Keratinocyte (primary cell): ENCODE measurements around the gene SNCAIP. TPM values are rescaled to one million over a fixed set of nuclear protein-coding genes. Genes with fewer than 3 reads are reported as not detected.

Experiments
- DNase-seq: peaks from one replicate; pipeline ENCODE4 v3.0.0-alpha.2; 2011; ENCODE audit warnings: low read depth, missing footprints, low spot score
- FAIRE-seq: peaks from 2 replicates; lab custom pipeline; 2011; peaks lifted over from hg19 to GRCh38; lab: Jason Lieb, UNC
- H2AFZ ChIP-seq: 2 replicates; pipeline ENCODE4 v1.6.0; 2012; ENCODE audit warnings: low read length, control low read depth, inconsistent platforms; ENCODE audit not compliant: control insufficient read depth
- H3K27ac ChIP-seq: 2 replicates; pipeline ENCODE4 v1.5.1; 2011; ENCODE audit warnings: low read length; ENCODE audit not compliant: control insufficient read depth, insufficient read depth
- H3K27me3 ChIP-seq: 3 replicates; pipeline ENCODE4 v1.6.0; 2011; ENCODE audit warnings: low read length; ENCODE audit not compliant: control insufficient read depth, insufficient read depth; ENCODE audit errors: extremely low read depth
- H3K36me3 ChIP-seq, 2 experiments: 2 replicates in 1 of 2; 3 replicates in 1 of 2; pipeline ENCODE4 v1.5.1; 2011; ENCODE audit warnings: low read length in 2 of 2, mild to moderate bottlenecking in 1 of 2; ENCODE audit not compliant: control insufficient read depth in 2 of 2, insufficient read depth in 2 of 2; ENCODE audit errors: extremely low read depth in 1 of 2
- H3K4me1 ChIP-seq: 3 replicates; pipeline ENCODE4 v1.5.1; 2011; ENCODE audit warnings: low read length; ENCODE audit not compliant: control insufficient read depth, insufficient read depth; ENCODE audit errors: extremely low read depth
- H3K4me2 ChIP-seq: 3 replicates; pipeline ENCODE4 v1.6.0; 2011; ENCODE audit warnings: low read depth, low read length; ENCODE audit not compliant: control insufficient read depth, insufficient read depth; ENCODE audit errors: extremely low read depth
- H3K4me3 ChIP-seq, 3 experiments: fragments of 200-600 bp in 1 of 3; sonication (generic) in 1 of 3; 2 replicates in 2 of 3; 3 replicates in 1 of 3; pipeline ENCODE4 v1.5.1; 2011 to 2016; ENCODE audit warnings: low read length in 3 of 3, mild to moderate bottlenecking in 3 of 3, control low read depth in 2 of 3, inconsistent platforms in 1 of 3, low read depth in 1 of 3, mixed read lengths in 1 of 3, mixed run types in 1 of 3, moderate library complexity in 1 of 3; ENCODE audit not compliant: control insufficient read depth in 2 of 3, insufficient read depth in 2 of 3; ENCODE audit errors: extremely low read depth in 1 of 3
- H3K79me2 ChIP-seq: 2 replicates; pipeline ENCODE4 v1.6.0; 2012; ENCODE audit warnings: low read length; ENCODE audit not compliant: control insufficient read depth, insufficient read depth
- H3K9ac ChIP-seq: 3 replicates; pipeline ENCODE4 v1.6.0; 2011; ENCODE audit warnings: low read length; ENCODE audit not compliant: control insufficient read depth, insufficient read depth; ENCODE audit errors: extremely low read depth
- H3K9me1 ChIP-seq: 3 replicates; pipeline ENCODE4 v1.6.0; 2011; ENCODE audit warnings: low read length; ENCODE audit not compliant: control insufficient read depth, insufficient read depth; ENCODE audit errors: extremely low read depth
- H3K9me3 ChIP-seq: 2 replicates; pipeline ENCODE4 v1.5.1; 2012; ENCODE audit warnings: low read depth, low read length; ENCODE audit not compliant: control insufficient read depth
- H4K20me1 ChIP-seq: 3 replicates; pipeline ENCODE4 v1.6.0; 2011; ENCODE audit warnings: low read length; ENCODE audit not compliant: control insufficient read depth, insufficient read depth; ENCODE audit errors: extremely low read depth
- EZH2 ChIP-seq: IDR thresholded peaks from one replicate; pipeline ENCODE4 v1.6.1; 2012; ENCODE audit warnings: inconsistent platforms, mild to moderate bottlenecking, low read length, moderate library complexity
- dilution Hi-C: fragments of 300-500 bp; cut with MboI; formaldehyde crosslinking; loops from one replicate; pipeline ENCODE4 v1.7.0; 2020; ENCODE audit warnings: low sequenced_read_pairs; ENCODE audit not compliant: extremely low pct_ligation_motif_present
- polyA plus RNA-seq, 5 experiments: library from polyadenylated mRNA; depleted of rRNA in 3 of 5; stranded (reverse) in 3 of 5; stranded (forward) in 1 of 5; unstranded in 1 of 5; fragments of >200 nt; gene quantifications; 1 replicate in 1 of 5; 2 replicates in 3 of 5; 3 replicates in 1 of 5; pipeline versions ENCODE4 v1.2.1 to v1.2.3, GENCODE V29; 2011 to 2012; ENCODE audit warnings: missing spikeins in 2 of 5, low read depth in 1 of 5, low replicate concordance in 1 of 5
- TF ChIP-seq, protein P1 (sequence below), 3 experiments: IDR thresholded peaks in 1 of 3; conservative IDR thresholded peaks in 1 of 3; optimal IDR thresholded peaks in 1 of 3; 2 replicates in 2 of 3; 3 replicates in 1 of 3; pipeline versions ENCODE3 to v1.5.1; 2011; ENCODE audit warnings: low read length in 3 of 3, mild to moderate bottlenecking in 3 of 3, moderate library complexity in 2 of 3, control low read depth in 1 of 3, inconsistent platforms in 1 of 3; ENCODE audit not compliant: insufficient read depth in 2 of 3; ENCODE audit errors: extremely low read depth in 1 of 3

The SNCAIP gene
- polyA plus RNA-seq, 1 donor (not counting 4 experiments of a cell fraction or from before 2014, with no cell fraction given) = not detected

DNA sequence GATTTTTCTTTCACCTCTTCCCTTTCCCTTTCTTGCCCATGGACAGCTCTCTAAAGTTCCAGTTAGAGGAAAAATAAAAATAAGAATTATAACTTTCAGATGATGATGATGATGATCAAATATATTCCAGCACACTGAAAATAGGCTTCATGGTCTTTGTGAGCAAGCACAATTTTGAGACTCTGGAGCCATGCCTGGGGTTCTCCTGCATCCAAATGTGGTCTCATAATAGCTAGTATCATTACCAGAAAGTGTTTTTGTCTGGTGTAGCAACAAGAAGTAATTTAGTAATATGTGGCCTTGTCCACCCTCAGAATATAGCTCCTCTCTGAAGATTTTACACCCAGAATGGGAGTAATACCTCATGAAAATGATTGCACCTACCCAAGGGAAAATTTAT lies 150.4 kb downstream of the SNCAIP start:
- no peak for TF ChIP-seq EZH2
- TF ChIP-seq, protein P1, sequence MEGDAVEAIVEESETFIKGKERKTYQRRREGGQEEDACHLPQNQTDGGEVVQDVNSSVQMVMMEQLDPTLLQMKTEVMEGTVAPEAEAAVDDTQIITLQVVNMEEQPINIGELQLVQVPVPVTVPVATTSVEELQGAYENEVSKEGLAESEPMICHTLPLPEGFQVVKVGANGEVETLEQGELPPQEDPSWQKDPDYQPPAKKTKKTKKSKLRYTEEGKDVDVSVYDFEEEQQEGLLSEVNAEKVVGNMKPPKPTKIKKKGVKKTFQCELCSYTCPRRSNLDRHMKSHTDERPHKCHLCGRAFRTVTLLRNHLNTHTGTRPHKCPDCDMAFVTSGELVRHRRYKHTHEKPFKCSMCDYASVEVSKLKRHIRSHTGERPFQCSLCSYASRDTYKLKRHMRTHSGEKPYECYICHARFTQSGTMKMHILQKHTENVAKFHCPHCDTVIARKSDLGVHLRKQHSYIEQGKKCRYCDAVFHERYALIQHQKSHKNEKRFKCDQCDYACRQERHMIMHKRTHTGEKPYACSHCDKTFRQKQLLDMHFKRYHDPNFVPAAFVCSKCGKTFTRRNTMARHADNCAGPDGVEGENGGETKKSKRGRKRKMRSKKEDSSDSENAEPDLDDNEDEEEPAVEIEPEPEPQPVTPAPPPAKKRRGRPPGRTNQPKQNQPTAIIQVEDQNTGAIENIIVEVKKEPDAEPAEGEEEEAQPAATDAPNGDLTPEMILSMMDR (optimal IDR thresholded peaks at IDR 0.05 in 1 of 3, IDR thresholded peaks at IDR 0.05 in 1 of 3, conservative IDR thresholded peaks at IDR 0.05 in 1 of 3; ENCODE audit: extremely low read depth in 1 of 3, insufficient read depth in 2 of 3, low read length in 3 of 3) = no peak
- no peak for DNase-seq
- Histone ChIP-seq H4K20me1 (no peaks in the 10 kb centered on the region), H3K27me3 (no peaks in the 10 kb centered on the region), H3K27ac (no peak overlapping the region), H3K4me1 (no peaks in the 10 kb centered on the region), H3K4me2 (no peak overlapping the region), H3K36me3 (no peaks in the 10 kb centered on the region), H3K4me3 (no peak overlapping the region), H3K9me1 (no peaks in the 10 kb centered on the region), H3K9me3 (no peaks in the 10 kb centered on the region), H2AFZ (no peak overlapping the region), H3K9ac (no peak overlapping the region), H3K79me2 (no peaks in the 10 kb centered on the region)
- no peak for FAIRE-seq
- dilution Hi-C loops = no loop called here

DNA sequence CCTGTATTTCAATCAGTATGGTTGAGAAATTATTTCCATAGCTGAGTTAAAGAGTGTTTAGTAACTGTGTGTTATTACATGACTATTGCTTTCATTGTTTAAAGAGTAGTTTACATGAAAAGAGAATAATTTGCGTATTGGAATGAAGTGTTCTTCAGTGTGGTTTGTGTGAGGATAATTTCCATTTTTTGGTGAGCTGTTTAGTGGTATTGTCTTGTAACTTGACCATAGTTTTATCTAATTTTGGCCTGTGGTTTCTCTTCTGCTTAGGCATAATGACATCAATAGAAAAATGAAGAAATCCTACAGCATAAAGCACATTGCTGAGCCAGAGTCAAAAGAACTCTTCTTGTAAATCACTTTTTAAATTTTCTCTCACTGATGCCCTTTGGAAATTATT lies 151.2 kb downstream of the SNCAIP start:
- Histone ChIP-seq H4K20me1 (no peaks in the 10 kb centered on the region), H3K27me3 (no peaks in the 10 kb centered on the region), H3K9me1 (no peaks in the 10 kb centered on the region), H3K9me3 (no peaks in the 10 kb centered on the region), H3K9ac (no peak overlapping the region), H3K36me3 (no peaks in the 10 kb centered on the region), H3K27ac (no peak overlapping the region), H2AFZ (no peak overlapping the region), H3K4me1 (no peaks in the 10 kb centered on the region), H3K4me3 (no peak overlapping the region), H3K79me2 (no peaks in the 10 kb centered on the region), H3K4me2 (no peak overlapping the region)
- no peak for DNase-seq
- no peak for TF ChIP-seq EZH2
- TF ChIP-seq, protein P1 (optimal IDR thresholded peaks at IDR 0.05 in 1 of 3, IDR thresholded peaks at IDR 0.05 in 1 of 3, conservative IDR thresholded peaks at IDR 0.05 in 1 of 3; ENCODE audit: extremely low read depth in 1 of 3, insufficient read depth in 2 of 3, low read length in 3 of 3) = no peak
- dilution Hi-C loops = no loop called here
- FAIRE-seq = no peak
